Suppressor macrophage treated with lipopolysaccharide for 1 hour (primary cell): ENCODE measurements around the gene OR8B2.
"Not testable (repeated sequence)": the region's sequence is repeated elsewhere in the genome, so short reads cannot be mapped to it uniquely, and the experiment has no call there.

ENCODE experiments used
- DNase-seq, 3 donors: peaks; one replicate each; pipeline ENCODE4 v3.0.0-alpha.2; 2020 to 2022

Gene OR8B2

GRCh38 chr11:124384399-124384798, at the start of gene OR8B2:
OR8B2 (minus strand) TSS chr11:124384499; CDS start chr11:124383343, 1,156 bp downstream.
- no peak for DNase-seq

- DNase-seq = no peak
Observed at GRCh38 chr11:124429599-124429998, 45.3 kb upstream of the OR8B2 start.

GRCh38 chr11:124424384-124424921, 40.2 kb upstream of the OR8B2 start, which contains the start of gene OR8B4:
OR8B4 (minus strand) TSS chr11:124424871; CDS start chr11:124424871, 0 bp downstream.
- no peak for DNase-seq

GRCh38 chr11:124421043-124421442, 36.7 kb upstream of the OR8B2 start:
- no peak for DNase-seq

- DNase-seq = peak; percentile 47 to 76 (median 61)
Observed at GRCh38 chr11:124415356-124415923, 31.1 kb upstream of the OR8B2 start.

GRCh38 chr11:124409906-124410305, 25.6 kb upstream of the OR8B2 start:
- DNase-seq = no peak

GRCh38 chr11:124405581-124405980, 21.3 kb upstream of the OR8B2 start:
- peak in 1 of 3 donors; percentile 25 for DNase-seq

GRCh38 chr11:124403186-124403585, 18.9 kb upstream of the OR8B2 start:
- not testable (repeated sequence) for DNase-seq

- DNase-seq = peak; percentile 77 to 90 (median 81)
Observed at GRCh38 chr11:124402326-124402922, 18.1 kb upstream of the OR8B2 start.

GRCh38 chr11:124398924-124399323, 14.6 kb upstream of the OR8B2 start, which contains the start of gene OR8B3:
OR8B3 (minus strand) TSS chr11:124399024; CDS start chr11:124397351, 1,673 bp downstream.
- DNase-seq = no peak

- DNase-seq = peak in 1 of 3 donors; percentile 4
Observed at GRCh38 chr11:124396847-124397246, 12.5 kb upstream of the OR8B2 start.

GRCh38 chr11:124394408-124394807, 10.1 kb upstream of the OR8B2 start:
- DNase-seq = peak; percentile 12 to 23 (median 20)

- DNase-seq = not testable (repeated sequence)
Observed at GRCh38 chr11:124382857-124383256, 1.4 kb downstream of the OR8B2 start.

- no peak for DNase-seq
Observed at GRCh38 chr11:124380585-124380984, 3.7 kb downstream of the OR8B2 start.

- no peak for DNase-seq
Observed at GRCh38 chr11:124376280-124376679, 8.0 kb downstream of the OR8B2 start.

- DNase-seq = peak; percentile 13 to 27 (median 24)
Observed at GRCh38 chr11:124359566-124359965, 24.7 kb downstream of the OR8B2 start.

GRCh38 chr11:124346311-124346955, 37.9 kb downstream of the OR8B2 start:
- peak; percentile 24 to 67 (median 59) for DNase-seq

- no peak for DNase-seq
Observed at GRCh38 chr11:124344346-124344745, 40.0 kb downstream of the OR8B2 start.

- no peak for DNase-seq
Observed at GRCh38 chr11:124340142-124340447, 44.2 kb downstream of the OR8B2 start.

- peak; percentile 20 to 53 (median 43) for DNase-seq
Observed at GRCh38 chr11:124339396-124340141, 44.7 kb downstream of the OR8B2 start.
